Endothelial cell (in vitro differentiated cells): ENCODE results near the gene RHBDL2. TPM values are rescaled to one million over a fixed set of nuclear protein-coding genes. Genes with fewer than 3 reads are reported as not detected.
A peak's percentile ranks its signal among the peaks of the same experiment; 100 is the strongest.
"Not testable (repeated sequence)": the region's sequence is repeated elsewhere in the genome, so short reads cannot be mapped to it uniquely, and the experiment has no call there.

Experiments
- DNase-seq: peaks from one replicate; pipeline ENCODE4 v3.0.0; 2021; ENCODE audit warnings: low spot score
- H3K27ac Mint-ChIP-seq: one replicate; pipeline ENCODE4 v1.8.0; 2021; ENCODE audit warnings: mixed read lengths, inconsistent platforms; ENCODE audit not compliant: unreplicated experiment
- H3K27me3 Mint-ChIP-seq: one replicate; pipeline ENCODE4 v1.8.0; 2021; ENCODE audit warnings: mild to moderate bottlenecking, moderate library complexity, mixed read lengths, inconsistent platforms; ENCODE audit not compliant: unreplicated experiment
- H3K36me3 Mint-ChIP-seq: one replicate; pipeline ENCODE4 v1.8.0; 2021; ENCODE audit warnings: mild to moderate bottlenecking, low read depth, mixed read lengths, inconsistent platforms; ENCODE audit not compliant: unreplicated experiment
- H3K4me1 Mint-ChIP-seq: one replicate; pipeline ENCODE4 v1.8.0; 2021; ENCODE audit warnings: mild to moderate bottlenecking, mixed read lengths, inconsistent platforms; ENCODE audit not compliant: unreplicated experiment
- H3K4me3 Mint-ChIP-seq: one replicate; pipeline ENCODE4 v1.8.0; 2021; ENCODE audit warnings: mild to moderate bottlenecking, mixed read lengths, inconsistent platforms; ENCODE audit not compliant: unreplicated experiment
- H3K9me3 Mint-ChIP-seq: one replicate; pipeline ENCODE4 v1.8.0; 2021; ENCODE audit warnings: mixed read lengths, inconsistent platforms; ENCODE audit not compliant: unreplicated experiment
- total RNA-seq: library from RNA; stranded (reverse); fragmentation: NEBNext Ultra II Directional; extraction: Animal tissue kit (Norgen Biotek cat#: 25700); gene quantifications from one replicate; pipeline ENCODE4 v1.2.1, GENCODE V29; 2021; ENCODE audit not compliant: unreplicated experiment
- TF ChIP-seq, protein P1 (sequence below): fragments of 200-600 bp; sonication (generic); IDR thresholded peaks from one replicate; pipeline ENCODE4 v1.5.0; 2021; ENCODE audit warnings: antibody characterized with exemption; ENCODE audit not compliant: unreplicated experiment

Gene RHBDL2
- total RNA-seq, 1 donor from 2014 or later = not detected

DNA sequence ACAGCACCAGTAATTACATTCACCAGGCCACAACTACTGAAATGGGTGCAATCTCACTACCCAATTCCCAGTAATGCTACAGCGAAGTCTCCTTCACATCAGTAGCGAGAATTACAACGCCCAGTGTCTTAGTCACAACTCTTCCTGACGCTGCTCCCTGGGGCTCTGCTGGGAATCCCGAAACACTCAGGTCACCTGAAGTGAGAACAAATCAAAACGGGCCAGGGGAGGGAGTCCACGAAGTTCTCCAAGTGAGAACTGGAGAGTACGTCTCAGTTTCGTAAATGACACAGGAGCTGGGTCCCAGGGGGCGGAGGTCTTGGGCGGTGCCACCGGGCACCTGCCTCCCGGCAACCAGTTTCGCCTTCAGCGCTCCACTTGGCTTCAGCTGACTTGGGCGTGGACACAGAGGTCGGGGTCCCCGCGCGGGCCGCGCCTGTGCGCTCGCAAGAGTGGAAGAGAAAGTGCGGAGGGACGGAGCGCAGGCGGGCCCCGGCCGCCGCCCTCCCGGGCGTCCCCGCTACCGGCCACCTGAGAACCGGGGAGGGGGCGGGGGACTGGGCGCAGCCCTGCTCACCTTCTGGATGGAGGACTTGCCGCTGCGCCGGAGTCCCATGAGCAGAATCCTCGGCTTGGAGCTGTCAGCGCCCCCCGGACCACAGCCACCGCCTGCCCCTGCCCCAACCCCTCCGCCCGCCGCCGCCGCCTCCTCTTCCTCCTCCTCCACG lies 82.6 kb downstream of the RHBDL2 start:
- H3K4me1 Mint-ChIP-seq = peaks cover 16% of the 10 kb centered on the region
- H3K9me3 Mint-ChIP-seq = no peaks in the 10 kb centered on the region
- H3K4me3 Mint-ChIP-seq = peak overlapping the region; percentile 98
- H3K36me3 Mint-ChIP-seq = peaks cover 12% of the 10 kb centered on the region
- H3K27ac Mint-ChIP-seq = no peak overlapping the region
- no peaks in the 10 kb centered on the region for H3K27me3 Mint-ChIP-seq
- peak; percentile 26 for DNase-seq
- TF ChIP-seq, protein P1, sequence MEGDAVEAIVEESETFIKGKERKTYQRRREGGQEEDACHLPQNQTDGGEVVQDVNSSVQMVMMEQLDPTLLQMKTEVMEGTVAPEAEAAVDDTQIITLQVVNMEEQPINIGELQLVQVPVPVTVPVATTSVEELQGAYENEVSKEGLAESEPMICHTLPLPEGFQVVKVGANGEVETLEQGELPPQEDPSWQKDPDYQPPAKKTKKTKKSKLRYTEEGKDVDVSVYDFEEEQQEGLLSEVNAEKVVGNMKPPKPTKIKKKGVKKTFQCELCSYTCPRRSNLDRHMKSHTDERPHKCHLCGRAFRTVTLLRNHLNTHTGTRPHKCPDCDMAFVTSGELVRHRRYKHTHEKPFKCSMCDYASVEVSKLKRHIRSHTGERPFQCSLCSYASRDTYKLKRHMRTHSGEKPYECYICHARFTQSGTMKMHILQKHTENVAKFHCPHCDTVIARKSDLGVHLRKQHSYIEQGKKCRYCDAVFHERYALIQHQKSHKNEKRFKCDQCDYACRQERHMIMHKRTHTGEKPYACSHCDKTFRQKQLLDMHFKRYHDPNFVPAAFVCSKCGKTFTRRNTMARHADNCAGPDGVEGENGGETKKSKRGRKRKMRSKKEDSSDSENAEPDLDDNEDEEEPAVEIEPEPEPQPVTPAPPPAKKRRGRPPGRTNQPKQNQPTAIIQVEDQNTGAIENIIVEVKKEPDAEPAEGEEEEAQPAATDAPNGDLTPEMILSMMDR = no peak

DNA sequence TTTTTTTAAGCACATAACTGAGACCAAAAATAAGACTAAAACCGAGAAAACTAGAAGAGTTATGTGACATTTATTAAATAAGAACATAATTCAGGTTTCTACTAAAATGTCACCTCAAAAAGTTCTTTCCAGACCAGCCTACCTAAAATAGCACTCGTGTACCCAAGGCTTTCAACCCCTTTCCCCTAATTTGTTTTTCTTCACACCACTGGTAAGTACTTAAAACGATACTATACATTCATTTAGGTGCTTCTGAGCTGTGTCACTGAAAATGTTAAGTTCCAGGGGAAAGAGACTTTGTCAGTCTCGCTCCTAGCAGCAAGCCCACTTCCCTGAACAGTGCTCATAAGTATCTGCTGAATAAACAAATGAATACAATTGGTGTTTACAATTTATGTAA lies 88.8 kb downstream of the RHBDL2 start:
- H3K4me3 Mint-ChIP-seq = no peak overlapping the region
- H3K9me3 Mint-ChIP-seq = no peaks in the 10 kb centered on the region
- H3K27me3 Mint-ChIP-seq = no peaks in the 10 kb centered on the region
- no peak for DNase-seq
- TF ChIP-seq, protein P1 = no peak
- H3K36me3 Mint-ChIP-seq = peaks cover 3% of the 10 kb centered on the region
- H3K27ac Mint-ChIP-seq = no peak overlapping the region
- no peaks in the 10 kb centered on the region for H3K4me1 Mint-ChIP-seq

DNA sequence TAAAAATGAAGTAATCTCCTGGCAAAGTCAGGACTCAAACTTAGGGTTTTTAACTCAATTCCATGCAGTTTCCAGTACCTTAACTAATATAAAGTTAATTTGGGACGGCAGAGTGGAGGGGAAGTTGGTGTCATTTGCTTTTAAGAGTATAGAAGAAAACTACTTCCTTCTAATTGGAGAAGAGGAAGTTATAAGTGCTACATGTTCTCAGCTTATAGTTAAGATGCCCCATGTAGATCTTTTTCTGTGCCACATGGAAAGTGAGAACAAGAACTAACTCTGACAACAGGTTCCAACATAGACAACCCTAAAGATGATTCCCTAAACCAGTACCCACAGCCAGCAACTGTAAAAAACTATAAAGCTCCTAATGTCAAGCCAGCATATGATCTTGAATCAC lies 93.6 kb downstream of the RHBDL2 start:
- H3K9me3 Mint-ChIP-seq = no peaks in the 10 kb centered on the region

DNA sequence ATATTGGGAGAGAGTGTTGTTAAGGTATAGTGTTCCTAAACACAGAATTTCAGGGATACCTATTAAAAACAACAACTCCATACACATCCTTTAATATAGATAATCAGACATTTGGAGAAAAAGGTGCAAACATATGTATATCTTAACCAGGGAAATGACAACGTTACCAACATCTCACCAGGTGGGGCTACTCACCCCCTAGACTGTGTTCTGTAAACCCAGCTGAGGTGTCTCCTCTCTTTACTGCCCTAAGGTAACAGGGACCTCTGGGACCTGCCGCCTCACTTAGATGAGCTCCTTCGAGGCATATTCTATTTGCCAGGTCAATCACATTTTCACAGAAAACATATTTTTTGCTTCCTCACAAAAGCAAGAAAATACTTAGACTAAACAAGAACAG lies 95.4 kb downstream of the RHBDL2 start:
- Mint-ChIP-seq H3K9me3 (no peaks in the 10 kb centered on the region), H3K4me3 (no peak overlapping the region), H3K27ac (no peak overlapping the region), H3K27me3 (no peaks in the 10 kb centered on the region), H3K36me3 (peaks cover 24% of the 10 kb centered on the region), H3K4me1 (no peaks in the 10 kb centered on the region)
- DNase-seq = no peak
- TF ChIP-seq, protein P1 = no peak

More for the DNA sequence above, 93.6 kb downstream of the RHBDL2 start:
- Mint-ChIP-seq H3K4me1 (no peaks in the 10 kb centered on the region), H3K27me3 (no peaks in the 10 kb centered on the region), H3K27ac (no peak overlapping the region), H3K4me3 (no peak overlapping the region), H3K36me3 (peaks cover 24% of the 10 kb centered on the region)
- TF ChIP-seq, protein P1 = no peak
- DNase-seq = no peak

DNA sequence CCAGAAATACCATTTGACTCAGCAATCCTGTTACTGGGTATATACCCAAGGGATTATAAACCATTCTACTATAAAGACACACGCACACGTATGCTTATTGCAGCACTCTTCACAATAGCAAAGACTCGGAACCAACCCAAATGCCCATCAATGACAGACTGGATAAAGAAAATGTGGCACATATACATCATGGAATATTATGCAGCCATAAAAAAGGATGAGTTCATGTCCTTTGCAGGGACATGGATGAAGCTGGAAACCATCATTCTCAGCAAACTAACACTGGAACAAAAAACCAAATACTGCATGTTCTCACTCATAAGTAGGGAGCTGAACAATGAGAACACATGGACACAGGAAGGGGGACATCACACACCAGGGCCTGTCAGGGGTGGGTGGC lies 96.5 kb downstream of the RHBDL2 start:
- H3K27ac Mint-ChIP-seq, DNase-seq, H3K4me1 Mint-ChIP-seq, H3K9me3 Mint-ChIP-seq, H3K27me3 Mint-ChIP-seq: not testable (repeated sequence)
- H3K4me3 Mint-ChIP-seq = peak overlapping the region; percentile 65
- H3K36me3 Mint-ChIP-seq = peaks cover 28% of the 10 kb centered on the region
